Mesodermal cell (in vitro differentiated cells): Measurements from ENCODE around the gene ATG5.

ENCODE experiments used
- H3K27ac ChIP-seq: 2 replicates; pipeline ENCODE4 v1.7.0; 2013; ENCODE audit warnings: mild to moderate bottlenecking, low read depth, low read length, moderate library complexity; ENCODE audit not compliant: severe bottlenecking
- H3K36me3 ChIP-seq: 2 replicates; pipeline ENCODE4 v1.7.1; 2013; ENCODE audit warnings: mild to moderate bottlenecking, low read length, moderate library complexity; ENCODE audit not compliant: control insufficient read depth, insufficient read depth
- H3K4me1 ChIP-seq: one replicate; pipeline ENCODE4 v1.7.1; 2013; ENCODE audit warnings: mild to moderate bottlenecking, low read length; ENCODE audit not compliant: insufficient read depth, control insufficient read depth, poor library complexity, severe bottlenecking
- H3K4me3 ChIP-seq: 2 replicates; pipeline ENCODE4 v1.7.0; 2013; ENCODE audit warnings: low read length, control low read depth, mild to moderate bottlenecking; ENCODE audit not compliant: insufficient read depth, poor library complexity, severe bottlenecking; ENCODE audit errors: extremely low read depth
- H3K9me3 ChIP-seq: 2 replicates; pipeline ENCODE4 v1.7.1; 2013; ENCODE audit warnings: mild to moderate bottlenecking, low read length, moderate library complexity; ENCODE audit not compliant: control insufficient read depth
- WGBS, 2 experiments: methylation state at CpG; one replicate each; pipeline ENCODE4 v1.1.5; 2013; ENCODE audit warnings: missing lambda C conversion rate in 2 of 2; ENCODE audit not compliant: insufficient coverage in 2 of 2; 5-methylcytosine and 5-hydroxymethylcytosine counted together

ATG5 gene

GRCh38 chr6:106197441-106197840 lies 128.1 kb downstream of the ATG5 start:
- Histone ChIP-seq H3K4me1 (no peaks in the 10 kb centered on the region), H3K9me3 (no peaks in the 10 kb centered on the region), H3K27ac (no peak overlapping the region), H3K4me3 (no peak overlapping the region), H3K36me3 (peaks cover 20% of the 10 kb centered on the region)
- no CpG with 5 or more reads among the region's 4 CpGs for WGBS, 2 experiments

- no peak overlapping the region for H3K4me3 ChIP-seq
- H3K4me1 ChIP-seq, result no peaks in the 10 kb centered on the region
- no peak overlapping the region for H3K27ac ChIP-seq
- no peaks in the 10 kb centered on the region for H3K9me3 ChIP-seq
- H3K36me3 ChIP-seq, result peaks cover 12% of the 10 kb centered on the region
- 79 to 80% methylated on average over 2 to 3 of the region's 7 CpGs for WGBS, 2 experiments
These were observed 130.3 kb downstream of the ATG5 start for GRCh38 chr6:106194949-106195921.

GRCh38 chr6:106192824-106193223 lies 132.7 kb downstream of the ATG5 start:
- Histone ChIP-seq H3K9me3 (no peaks in the 10 kb centered on the region), H3K36me3 (peaks cover 8% of the 10 kb centered on the region), H3K4me1 (no peaks in the 10 kb centered on the region), H3K27ac (no peak overlapping the region), H3K4me3 (no peak overlapping the region)
- 95 to 96% methylated on average over 2 to 3 of the region's 4 CpGs for WGBS, 2 experiments

DNA sequence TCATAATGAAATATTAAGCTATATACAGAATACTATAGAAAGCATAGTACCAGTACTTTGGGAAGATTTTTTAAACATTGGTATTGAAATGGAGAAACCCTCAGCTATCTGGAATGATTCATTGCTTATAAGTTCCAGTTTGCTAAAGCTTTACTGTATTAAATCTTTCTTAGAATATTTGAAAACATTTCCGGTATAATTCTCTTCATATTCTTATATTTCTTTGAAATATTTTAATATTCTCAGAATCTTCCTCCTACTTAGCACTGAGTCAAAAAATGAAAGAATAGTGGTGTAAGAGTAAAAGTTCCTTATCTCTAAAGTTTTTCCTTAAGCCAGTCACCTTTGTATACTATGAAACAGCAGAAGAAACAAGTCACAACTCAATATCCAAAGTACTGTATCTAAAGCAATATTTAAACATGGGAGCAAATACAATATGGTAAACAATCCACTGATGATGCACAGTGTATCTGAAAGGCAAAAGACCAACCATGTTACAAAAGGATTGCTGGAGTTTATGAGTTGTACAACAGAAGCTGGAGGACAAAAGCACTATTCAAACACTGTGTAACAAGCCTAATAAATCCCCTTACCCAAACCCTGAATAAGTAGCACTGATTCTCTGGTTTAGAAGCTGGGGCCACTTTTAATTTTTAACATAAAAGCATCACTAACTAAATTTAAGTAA lies 137.3 kb downstream of the ATG5 start:
- no peak overlapping the region for H3K27ac ChIP-seq
- H3K36me3 ChIP-seq, result peaks cover 8% of the 10 kb centered on the region
- WGBS, 2 experiments, result no CpG with 5 or more reads among the region's 1 CpG
- no peaks in the 10 kb centered on the region for H3K9me3 ChIP-seq
- H3K4me3 ChIP-seq, result no peak overlapping the region
- no peaks in the 10 kb centered on the region for H3K4me1 ChIP-seq

DNA sequence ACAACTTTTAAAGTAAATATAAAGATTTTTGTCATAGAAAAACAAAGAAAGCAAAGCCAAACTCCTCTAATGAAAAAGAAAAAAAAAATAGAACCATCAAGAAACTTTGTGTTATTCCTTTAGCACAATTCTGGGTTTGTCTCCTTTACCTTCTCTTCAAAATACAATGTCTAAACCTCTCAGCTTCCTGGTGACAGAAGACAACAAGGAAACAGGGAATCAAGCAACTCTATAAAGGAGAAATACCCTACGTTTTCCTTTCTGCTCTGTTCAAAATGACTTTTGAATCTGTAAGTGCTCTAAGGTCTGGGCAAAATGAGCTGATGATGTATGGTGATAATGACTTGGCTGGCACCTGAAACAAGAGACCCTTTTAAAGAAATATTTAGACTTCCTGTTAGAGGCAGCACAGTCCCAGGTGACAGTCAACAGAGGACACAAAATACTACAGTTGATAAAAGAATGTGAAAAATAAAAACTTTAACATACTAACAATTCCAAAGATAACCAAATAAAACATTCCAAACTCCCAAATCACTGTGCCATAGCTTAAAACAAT lies 138.1 kb downstream of the ATG5 start:
- no CpG with 5 or more reads among the region's 1 CpG for WGBS, 2 experiments
- no peaks in the 10 kb centered on the region for H3K9me3 ChIP-seq
- H3K27ac ChIP-seq, result no peak overlapping the region
- H3K4me1 ChIP-seq, result peaks cover under 1% of the 10 kb centered on the region
- H3K4me3 ChIP-seq, result no peak overlapping the region
- peaks cover 8% of the 10 kb centered on the region for H3K36me3 ChIP-seq

- H3K4me1 ChIP-seq, result peaks cover 4% of the 10 kb centered on the region
- no peak overlapping the region for H3K27ac ChIP-seq
- 100% methylated on average over 1 of the region's 2 CpGs; no CpG with 5 or more reads in 1 of the 2 experiments for WGBS, 2 experiments
- H3K4me3 ChIP-seq, result no peak overlapping the region
- no peaks in the 10 kb centered on the region for H3K9me3 ChIP-seq
- peaks cover 8% of the 10 kb centered on the region for H3K36me3 ChIP-seq
These were observed 138.8 kb downstream of the ATG5 start for GRCh38 chr6:106186714-106187113.

- WGBS, 2 experiments, result 95 to 96% methylated on average over 2 of the region's 3 CpGs
- Histone ChIP-seq H3K36me3 (peaks cover 8% of the 10 kb centered on the region), H3K9me3 (no peaks in the 10 kb centered on the region), H3K4me3 (no peak overlapping the region), H3K27ac (no peak overlapping the region), H3K4me1 (peaks cover 4% of the 10 kb centered on the region)
These were observed 139.4 kb downstream of the ATG5 start for GRCh38 chr6:106186172-106186571.

GRCh38 chr6:106185615-106186014 lies 139.9 kb downstream of the ATG5 start:
- H3K4me1 ChIP-seq, result peaks cover 4% of the 10 kb centered on the region
- no peaks in the 10 kb centered on the region for H3K9me3 ChIP-seq
- peaks cover 8% of the 10 kb centered on the region for H3K36me3 ChIP-seq
- H3K27ac ChIP-seq, result no peak overlapping the region
- no CpG with 5 or more reads among the region's 2 CpGs for WGBS, 2 experiments
- no peak overlapping the region for H3K4me3 ChIP-seq

GRCh38 chr6:106184629-106185028 lies 140.9 kb downstream of the ATG5 start:
- Histone ChIP-seq H3K27ac (no peak overlapping the region), H3K4me1 (peaks cover 4% of the 10 kb centered on the region), H3K4me3 (no peak overlapping the region), H3K9me3 (no peaks in the 10 kb centered on the region), H3K36me3 (peaks cover 4% of the 10 kb centered on the region)
- WGBS, 2 experiments, result 80 to 94% methylated on average over 1 to 2 of the region's 3 CpGs

DNA sequence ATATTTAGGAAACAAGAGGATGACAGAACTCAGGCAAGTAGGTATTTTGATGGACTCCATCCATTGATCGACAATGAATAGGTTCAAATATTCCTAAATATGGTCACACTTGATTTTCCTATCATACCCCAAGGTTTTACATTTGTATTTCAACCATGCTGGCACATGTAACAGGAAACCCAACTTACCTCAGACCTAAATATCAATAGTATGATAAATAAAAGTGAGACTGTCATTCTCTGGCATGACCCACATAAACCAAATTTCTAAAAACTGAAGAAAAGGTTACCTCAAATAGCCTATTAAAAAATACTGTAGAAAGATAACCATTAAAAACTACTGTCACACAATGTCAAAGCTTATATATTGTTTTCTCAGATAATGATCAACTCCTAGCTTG lies 142.1 kb downstream of the ATG5 start:
- no CpG with 5 or more reads among the region's 1 CpG for WGBS, 2 experiments
- H3K4me1 ChIP-seq, result peaks cover 4% of the 10 kb centered on the region
- H3K27ac ChIP-seq, result no peak overlapping the region
- H3K36me3 ChIP-seq, result peaks cover 4% of the 10 kb centered on the region
- H3K9me3 ChIP-seq, result no peaks in the 10 kb centered on the region
- no peak overlapping the region for H3K4me3 ChIP-seq
